Mesothelial cell of epicardium (in vitro differentiated cells): ENCODE results near the gene SBF2. TPM values are rescaled to one million over a fixed set of nuclear protein-coding genes. Genes with fewer than 3 reads are reported as not detected.
"Not testable (repeated sequence)": the region's sequence is repeated elsewhere in the genome, so short reads cannot be mapped to it uniquely, and the experiment has no call there.

Experiments
- DNase-seq, 2 experiments: peaks; one replicate each; pipeline ENCODE4 v3.0.0; 2021; ENCODE audit warnings: low spot score in 2 of 2; ENCODE audit not compliant: unreplicated experiment in 2 of 2
- H3K27ac Mint-ChIP-seq: 2 replicates; pipeline ENCODE4 v1.8.0; 2021; ENCODE audit warnings: mixed read lengths
- H3K27me3 Mint-ChIP-seq: 2 replicates; pipeline ENCODE4 v1.8.0; 2021; ENCODE audit warnings: low read depth, mixed read lengths
- H3K36me3 Mint-ChIP-seq: 2 replicates; pipeline ENCODE4 v1.8.0; 2021; ENCODE audit warnings: mixed read lengths
- H3K4me1 Mint-ChIP-seq: 2 replicates; pipeline ENCODE4 v1.8.0; 2021; ENCODE audit warnings: mixed read lengths
- H3K4me3 Mint-ChIP-seq: 2 replicates; pipeline ENCODE4 v1.8.0; 2021; ENCODE audit warnings: mild to moderate bottlenecking, moderate library complexity, mixed read lengths
- H3K9me3 Mint-ChIP-seq: 2 replicates; pipeline ENCODE4 v1.8.0; 2021; ENCODE audit warnings: mixed read lengths
- total RNA-seq: library from RNA; stranded (reverse); gene quantifications from 3 replicates; pipeline ENCODE4 v1.2.1, GENCODE V29; 2021
- TF ChIP-seq, protein P1 (sequence below): fragments of 200-600 bp; sonication (generic); IDR thresholded peaks from one replicate; pipeline ENCODE4 v1.5.0; 2021; ENCODE audit warnings: antibody characterized with exemption; ENCODE audit not compliant: unreplicated experiment

The SBF2 gene
- total RNA-seq, 1 donor from 2014 or later = 58.4 TPM

- Mint-ChIP-seq H3K36me3 (peaks cover 24% of the 10 kb centered on the region), H3K4me3 (no peak overlapping the region), H3K27ac (no peak overlapping the region), H3K27me3 (no peaks in the 10 kb centered on the region), H3K9me3 (peaks cover 27% of the 10 kb centered on the region), H3K4me1 (peaks cover 9% of the 10 kb centered on the region)
- DNase-seq = no peak
- TF ChIP-seq, protein P1, sequence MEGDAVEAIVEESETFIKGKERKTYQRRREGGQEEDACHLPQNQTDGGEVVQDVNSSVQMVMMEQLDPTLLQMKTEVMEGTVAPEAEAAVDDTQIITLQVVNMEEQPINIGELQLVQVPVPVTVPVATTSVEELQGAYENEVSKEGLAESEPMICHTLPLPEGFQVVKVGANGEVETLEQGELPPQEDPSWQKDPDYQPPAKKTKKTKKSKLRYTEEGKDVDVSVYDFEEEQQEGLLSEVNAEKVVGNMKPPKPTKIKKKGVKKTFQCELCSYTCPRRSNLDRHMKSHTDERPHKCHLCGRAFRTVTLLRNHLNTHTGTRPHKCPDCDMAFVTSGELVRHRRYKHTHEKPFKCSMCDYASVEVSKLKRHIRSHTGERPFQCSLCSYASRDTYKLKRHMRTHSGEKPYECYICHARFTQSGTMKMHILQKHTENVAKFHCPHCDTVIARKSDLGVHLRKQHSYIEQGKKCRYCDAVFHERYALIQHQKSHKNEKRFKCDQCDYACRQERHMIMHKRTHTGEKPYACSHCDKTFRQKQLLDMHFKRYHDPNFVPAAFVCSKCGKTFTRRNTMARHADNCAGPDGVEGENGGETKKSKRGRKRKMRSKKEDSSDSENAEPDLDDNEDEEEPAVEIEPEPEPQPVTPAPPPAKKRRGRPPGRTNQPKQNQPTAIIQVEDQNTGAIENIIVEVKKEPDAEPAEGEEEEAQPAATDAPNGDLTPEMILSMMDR = no peak
Measured at GRCh38 chr11:10095412-10096208, 198.4 kb downstream of the SBF2 start.

- H3K4me3 Mint-ChIP-seq = no peak overlapping the region
- no peaks in the 10 kb centered on the region for H3K9me3 Mint-ChIP-seq
- DNase-seq = no peak
- TF ChIP-seq, protein P1 = no peak
- no peak overlapping the region for H3K27ac Mint-ChIP-seq
- no peaks in the 10 kb centered on the region for H3K27me3 Mint-ChIP-seq
- peaks cover 9% of the 10 kb centered on the region for H3K4me1 Mint-ChIP-seq
- peaks cover 3% of the 10 kb centered on the region for H3K36me3 Mint-ChIP-seq
Measured at GRCh38 chr11:10092426-10092825, 201.6 kb downstream of the SBF2 start.

GRCh38 chr11:10091314-10092045, 202.5 kb downstream of the SBF2 start:
- DNase-seq = no peak
- Mint-ChIP-seq H3K4me3 (no peak overlapping the region), H3K9me3 (no peaks in the 10 kb centered on the region), H3K4me1 (peaks cover 9% of the 10 kb centered on the region), H3K27me3 (no peaks in the 10 kb centered on the region), H3K27ac (peak overlapping the region; percentile 10), H3K36me3 (peaks cover 3% of the 10 kb centered on the region)
- TF ChIP-seq, protein P1 = no peak

DNA sequence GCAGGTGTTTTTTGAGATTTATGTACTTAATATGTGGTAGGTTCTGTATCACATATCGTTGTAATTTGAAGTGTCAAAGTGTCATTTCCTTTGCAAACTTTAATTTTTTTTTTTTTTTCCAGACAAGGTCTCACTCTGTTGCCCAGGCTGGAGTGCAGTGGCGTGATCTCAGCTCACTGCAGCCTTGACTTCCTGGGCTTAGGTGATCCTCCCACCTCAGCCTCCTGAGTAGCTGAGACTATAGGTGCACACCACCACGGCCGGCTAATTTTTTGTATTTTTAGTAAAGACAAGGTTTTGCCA, 206.1 kb downstream of the SBF2 start:
- H3K4me3 Mint-ChIP-seq, H3K4me1 Mint-ChIP-seq, H3K27me3 Mint-ChIP-seq, H3K27ac Mint-ChIP-seq, DNase-seq: not testable (repeated sequence)
- Mint-ChIP-seq H3K9me3 (peaks cover 19% of the 10 kb centered on the region), H3K36me3 (peaks cover 18% of the 10 kb centered on the region)

- peaks cover 9% of the 10 kb centered on the region for H3K4me1 Mint-ChIP-seq
Measured at GRCh38 chr11:10087186-10087922, 206.7 kb downstream of the SBF2 start.

More at GRCh38 chr11:10087186-10087922, 206.7 kb downstream of the SBF2 start:
- TF ChIP-seq, protein P1 = no peak
- no peak overlapping the region for H3K27ac Mint-ChIP-seq
- H3K9me3 Mint-ChIP-seq = peaks cover 25% of the 10 kb centered on the region
- H3K36me3 Mint-ChIP-seq = peaks cover 23% of the 10 kb centered on the region
- H3K4me3 Mint-ChIP-seq = no peak overlapping the region
- DNase-seq = no peak
- no peaks in the 10 kb centered on the region for H3K27me3 Mint-ChIP-seq
